ENCODE measurements around the gene CCND3. TPM values are rescaled to one million over a fixed set of nuclear protein-coding genes. Genes with fewer than 3 reads are reported as not detected.
A peak's percentile ranks its signal among the peaks of the same experiment; 100 is the strongest.

CCND3 gene
- total RNA-seq, 1 donor from 2014 or later, result 37.2 TPM

DNA sequence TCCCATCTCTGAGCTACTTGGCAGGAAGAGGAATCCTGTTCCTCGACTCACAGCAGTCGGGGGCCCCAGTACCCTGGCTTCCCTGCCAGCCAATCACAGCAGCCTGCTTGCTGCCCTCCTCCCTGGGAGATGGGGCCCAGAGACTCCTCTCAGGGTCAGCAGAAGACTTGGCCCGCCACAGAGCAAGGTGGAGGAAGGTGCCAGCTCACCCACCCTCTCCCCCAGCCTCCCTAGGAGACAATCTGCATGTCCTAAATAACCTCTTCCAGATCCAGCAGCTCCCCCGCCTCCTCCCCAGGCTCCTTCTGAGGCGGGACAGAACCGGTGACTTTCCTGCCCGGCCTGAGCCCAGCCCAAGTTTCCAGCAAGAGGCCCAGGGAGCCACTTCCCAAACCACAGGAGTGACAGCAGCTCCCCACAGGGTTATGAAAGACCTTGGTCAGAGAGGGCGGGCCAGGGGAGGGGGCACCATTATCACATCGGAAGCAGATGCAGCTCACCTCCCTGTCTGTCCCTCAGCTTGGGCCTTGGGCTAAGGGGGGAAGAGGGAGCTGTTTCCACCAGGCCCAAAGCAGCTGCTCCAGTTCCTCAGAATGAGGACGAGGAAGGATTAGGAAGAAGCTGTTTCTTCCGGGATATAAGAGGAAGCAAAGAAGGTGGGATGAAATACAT lies 2.3 kb downstream of the CCND3 start:
- DNase-seq (ENCODE audit: low spot score in 2 of 2, unreplicated experiment in 2 of 2), result no peak
- peak overlapping the region; percentile 94 for H3K27ac Mint-ChIP-seq
- TF ChIP-seq, protein P1, sequence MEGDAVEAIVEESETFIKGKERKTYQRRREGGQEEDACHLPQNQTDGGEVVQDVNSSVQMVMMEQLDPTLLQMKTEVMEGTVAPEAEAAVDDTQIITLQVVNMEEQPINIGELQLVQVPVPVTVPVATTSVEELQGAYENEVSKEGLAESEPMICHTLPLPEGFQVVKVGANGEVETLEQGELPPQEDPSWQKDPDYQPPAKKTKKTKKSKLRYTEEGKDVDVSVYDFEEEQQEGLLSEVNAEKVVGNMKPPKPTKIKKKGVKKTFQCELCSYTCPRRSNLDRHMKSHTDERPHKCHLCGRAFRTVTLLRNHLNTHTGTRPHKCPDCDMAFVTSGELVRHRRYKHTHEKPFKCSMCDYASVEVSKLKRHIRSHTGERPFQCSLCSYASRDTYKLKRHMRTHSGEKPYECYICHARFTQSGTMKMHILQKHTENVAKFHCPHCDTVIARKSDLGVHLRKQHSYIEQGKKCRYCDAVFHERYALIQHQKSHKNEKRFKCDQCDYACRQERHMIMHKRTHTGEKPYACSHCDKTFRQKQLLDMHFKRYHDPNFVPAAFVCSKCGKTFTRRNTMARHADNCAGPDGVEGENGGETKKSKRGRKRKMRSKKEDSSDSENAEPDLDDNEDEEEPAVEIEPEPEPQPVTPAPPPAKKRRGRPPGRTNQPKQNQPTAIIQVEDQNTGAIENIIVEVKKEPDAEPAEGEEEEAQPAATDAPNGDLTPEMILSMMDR (IDR thresholded peaks at IDR 0.05; ENCODE audit: unreplicated experiment), result no peak
- H3K36me3 Mint-ChIP-seq, result peaks cover 8% of the 10 kb centered on the region
- H3K4me3 Mint-ChIP-seq, result peak overlapping the region; percentile 83
- peaks cover 44% of the 10 kb centered on the region for H3K4me1 Mint-ChIP-seq
- H3K9me3 Mint-ChIP-seq, result no peaks in the 10 kb centered on the region
- no peaks in the 10 kb centered on the region for H3K27me3 Mint-ChIP-seq (ENCODE audit: low read depth)

DNA sequence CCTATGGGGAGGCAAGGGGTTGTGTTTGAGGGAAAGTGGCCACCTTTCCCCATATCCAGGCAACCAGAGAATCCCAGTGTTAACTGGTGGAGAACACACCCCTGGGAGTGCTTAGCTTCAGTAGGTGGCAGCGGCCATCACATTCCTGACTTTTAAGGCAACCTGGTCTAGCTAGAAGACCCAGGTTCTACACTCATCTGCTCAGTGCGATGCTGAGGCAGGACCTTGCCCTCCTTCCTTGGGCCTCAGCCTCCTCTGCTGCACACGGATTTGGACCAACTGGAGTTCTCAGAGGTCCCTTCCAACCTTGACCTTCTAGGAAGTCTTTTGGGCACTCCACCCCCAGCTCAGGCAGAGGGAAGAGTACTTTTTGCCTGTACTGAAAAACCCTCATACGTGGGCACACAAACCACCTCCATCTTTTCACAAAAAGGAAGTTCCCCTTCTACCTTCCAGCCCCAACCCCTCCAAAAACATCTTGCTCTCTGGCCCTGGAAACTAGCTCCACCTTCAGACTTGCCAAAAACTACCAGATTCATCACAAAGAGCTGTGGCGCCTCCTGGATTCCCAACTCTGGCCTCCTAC lies 2.9 kb downstream of the CCND3 start:
- TF ChIP-seq, protein P1 (IDR thresholded peaks at IDR 0.05; ENCODE audit: unreplicated experiment), result no peak
- H3K27me3 Mint-ChIP-seq (ENCODE audit: low read depth), result no peaks in the 10 kb centered on the region
- no peaks in the 10 kb centered on the region for H3K9me3 Mint-ChIP-seq
- DNase-seq (ENCODE audit: low spot score in 2 of 2, unreplicated experiment in 2 of 2), result no peak
- H3K36me3 Mint-ChIP-seq, result peaks cover 9% of the 10 kb centered on the region
- H3K4me1 Mint-ChIP-seq, result peaks cover 44% of the 10 kb centered on the region
- peak overlapping the region; percentile 83 for H3K4me3 Mint-ChIP-seq
- peak overlapping the region; percentile 94 for H3K27ac Mint-ChIP-seq

DNA sequence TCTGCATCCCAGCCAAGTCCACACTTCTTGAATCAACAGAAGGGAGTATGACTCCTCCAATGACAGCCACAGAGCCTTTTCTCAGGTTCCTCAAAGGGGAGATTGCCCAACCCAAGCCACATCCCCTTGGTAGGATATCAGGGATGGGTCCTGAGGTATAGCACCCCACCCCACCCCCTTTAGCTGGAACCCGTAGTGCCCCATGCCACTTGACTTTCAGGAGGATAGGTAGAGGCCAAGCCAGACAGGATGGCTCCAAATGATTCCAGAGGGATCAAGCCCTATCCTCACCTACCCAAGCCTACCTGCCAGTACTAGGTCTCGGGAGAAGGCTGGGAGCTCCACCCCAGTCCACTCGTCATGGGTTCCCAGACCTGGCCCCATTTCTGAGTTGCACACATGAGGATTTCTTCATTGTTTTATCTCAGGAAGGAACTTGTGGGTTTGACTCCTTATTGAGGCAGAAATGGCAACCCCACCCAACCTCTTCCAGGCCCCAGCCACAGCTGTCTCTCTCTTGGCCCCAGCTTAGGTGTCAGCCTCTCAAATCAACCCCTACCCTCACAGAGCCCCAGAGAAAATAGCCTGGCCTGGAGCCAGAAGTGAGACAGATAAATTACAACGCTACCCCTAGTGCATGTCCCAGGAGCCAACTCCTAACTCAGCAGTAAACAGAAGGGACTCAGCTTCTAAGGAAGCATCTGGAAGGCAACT lies 3.6 kb downstream of the CCND3 start:
- Mint-ChIP-seq H3K4me1 (peaks cover 44% of the 10 kb centered on the region), H3K36me3 (peaks cover 11% of the 10 kb centered on the region), H3K27me3 (ENCODE audit: low read depth) (no peaks in the 10 kb centered on the region), H3K27ac (peak overlapping the region; percentile 71), H3K9me3 (no peaks in the 10 kb centered on the region), H3K4me3 (peak overlapping the region; percentile 22)
- no peak for DNase-seq (ENCODE audit: low spot score in 2 of 2, unreplicated experiment in 2 of 2)
- TF ChIP-seq, protein P1 (IDR thresholded peaks at IDR 0.05; ENCODE audit: unreplicated experiment), result no peak

DNA sequence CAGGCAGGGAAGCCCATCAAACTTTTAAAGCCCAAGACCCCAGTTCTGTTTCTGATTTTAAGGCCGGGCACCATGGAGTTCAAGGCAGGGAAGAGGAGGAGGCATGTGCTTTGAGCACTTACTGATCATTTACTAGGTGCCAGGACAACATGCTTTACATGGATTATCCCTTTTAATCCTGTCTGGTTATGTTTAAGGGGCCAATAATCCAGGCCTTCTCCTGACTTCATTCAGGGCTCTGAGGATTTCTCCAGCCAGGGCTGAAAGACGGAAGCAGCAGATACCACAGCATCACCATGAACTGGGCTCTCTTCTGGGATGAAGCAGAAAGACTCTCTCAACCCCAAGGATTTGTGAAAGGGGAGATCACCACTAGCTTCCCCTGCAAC lies 4.1 kb downstream of the CCND3 start:
- H3K9me3 Mint-ChIP-seq, result no peaks in the 10 kb centered on the region
- DNase-seq (ENCODE audit: low spot score in 2 of 2, unreplicated experiment in 2 of 2), result no peak
- H3K4me3 Mint-ChIP-seq, result no peak overlapping the region
- no peak overlapping the region for H3K27ac Mint-ChIP-seq
- TF ChIP-seq, protein P1 (IDR thresholded peaks at IDR 0.05; ENCODE audit: unreplicated experiment), result no peak
- no peaks in the 10 kb centered on the region for H3K27me3 Mint-ChIP-seq (ENCODE audit: low read depth)
- peaks cover 14% of the 10 kb centered on the region for H3K36me3 Mint-ChIP-seq
- H3K4me1 Mint-ChIP-seq, result peaks cover 43% of the 10 kb centered on the region

DNA sequence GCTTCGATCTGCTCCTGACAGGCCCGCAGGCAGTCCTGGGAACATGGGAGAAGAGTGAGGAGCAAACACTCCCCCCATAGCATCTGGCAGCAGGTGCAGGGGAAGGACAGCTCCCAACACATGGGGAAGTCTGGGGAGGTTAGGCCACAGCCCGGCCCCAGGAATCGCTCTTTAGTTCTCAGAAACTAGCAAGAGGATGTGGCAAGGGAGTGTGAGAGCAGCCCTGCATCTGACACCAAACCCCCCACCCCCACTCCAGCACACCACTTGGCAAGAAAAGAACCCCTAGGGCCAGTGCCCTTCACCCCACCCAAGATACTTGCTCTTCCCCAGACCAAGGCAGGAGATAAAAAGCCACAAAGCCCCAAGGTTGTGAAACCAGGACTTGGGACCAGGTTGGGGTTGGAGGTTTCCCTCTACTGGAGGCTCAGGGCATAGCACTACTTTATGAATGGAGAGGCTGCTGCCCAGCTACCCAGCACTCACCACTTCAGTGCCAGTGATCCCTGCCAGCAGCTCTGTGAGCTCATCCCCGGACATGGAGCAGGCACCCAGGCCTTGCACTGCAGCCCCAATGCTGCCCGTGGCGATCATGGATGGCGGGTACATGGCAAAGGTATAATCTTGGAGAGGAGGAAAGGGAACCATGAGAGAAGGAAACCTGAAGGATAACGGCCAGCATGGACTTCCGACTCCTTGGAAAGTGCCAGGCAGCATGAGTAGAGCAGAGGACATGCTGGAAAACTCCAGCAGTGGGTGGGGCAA lies 5.4 kb downstream of the CCND3 start:
- no peaks in the 10 kb centered on the region for H3K9me3 Mint-ChIP-seq
- H3K4me3 Mint-ChIP-seq, result no peak overlapping the region
- DNase-seq (ENCODE audit: low spot score in 2 of 2, unreplicated experiment in 2 of 2), result peak in 1 of 2 experiments; percentile 53
- TF ChIP-seq, protein P1 (IDR thresholded peaks at IDR 0.05; ENCODE audit: unreplicated experiment), result peak; percentile 75
- no peak overlapping the region for H3K27ac Mint-ChIP-seq
- H3K36me3 Mint-ChIP-seq, result peaks cover 19% of the 10 kb centered on the region
- H3K4me1 Mint-ChIP-seq, result peaks cover 37% of the 10 kb centered on the region
- no peaks in the 10 kb centered on the region for H3K27me3 Mint-ChIP-seq (ENCODE audit: low read depth)
